ENCODE results near the gene BANF2.
A peak's percentile ranks its signal among the peaks of the same experiment; 100 is the strongest.

BANF2 gene

DNA sequence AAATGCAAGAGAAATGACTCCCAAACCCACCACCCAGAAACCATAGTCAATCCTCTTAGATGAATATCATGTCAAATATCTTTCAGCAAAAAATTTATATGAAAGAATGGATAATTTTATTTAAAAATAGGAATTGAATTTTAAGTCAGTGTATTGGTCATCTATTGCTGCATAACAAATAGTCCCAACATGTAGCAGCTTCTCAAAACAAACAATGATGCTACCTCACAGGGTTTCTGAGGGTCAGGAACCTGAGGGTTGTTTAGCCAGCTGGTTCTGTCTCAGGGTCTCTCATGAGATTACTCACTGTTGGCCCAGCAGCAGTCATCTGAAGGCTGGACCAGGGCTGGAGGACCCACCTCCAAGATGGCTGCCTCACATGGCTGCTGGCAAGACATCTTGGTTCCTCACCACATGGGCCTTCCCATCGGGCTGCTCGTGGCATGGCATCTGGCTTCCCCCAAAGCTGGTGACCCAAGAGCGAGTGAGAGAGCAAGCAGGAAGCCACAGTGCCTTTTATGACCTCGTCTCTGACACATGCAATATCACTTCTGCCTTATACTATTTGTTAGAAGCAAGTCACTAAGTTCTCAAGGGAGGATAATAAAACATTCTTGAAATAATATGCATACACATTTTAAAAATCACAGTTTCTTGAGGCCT, 36.3 kb downstream of the BANF2 start:
- no peak for DNase-seq

DNA sequence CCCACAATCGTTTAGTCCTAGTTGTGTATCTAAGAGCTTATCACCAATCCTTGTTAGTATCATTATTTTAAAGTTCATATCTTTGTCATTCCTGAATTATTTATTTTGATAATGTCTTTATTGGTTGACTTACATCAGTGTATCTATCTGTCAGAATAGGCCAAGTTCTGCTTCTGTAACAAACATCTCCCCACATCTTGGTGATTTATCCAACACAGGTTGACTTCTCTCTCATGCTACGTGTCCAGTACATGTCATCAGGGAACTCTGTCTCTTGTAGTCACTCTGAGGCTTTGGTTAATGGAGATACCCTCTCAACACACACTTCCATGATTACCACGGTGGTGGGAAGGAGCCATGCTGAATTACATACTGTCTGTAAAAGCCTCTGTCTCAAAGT, 38.4 kb downstream of the BANF2 start:
- DNase-seq, result no peak

DNA sequence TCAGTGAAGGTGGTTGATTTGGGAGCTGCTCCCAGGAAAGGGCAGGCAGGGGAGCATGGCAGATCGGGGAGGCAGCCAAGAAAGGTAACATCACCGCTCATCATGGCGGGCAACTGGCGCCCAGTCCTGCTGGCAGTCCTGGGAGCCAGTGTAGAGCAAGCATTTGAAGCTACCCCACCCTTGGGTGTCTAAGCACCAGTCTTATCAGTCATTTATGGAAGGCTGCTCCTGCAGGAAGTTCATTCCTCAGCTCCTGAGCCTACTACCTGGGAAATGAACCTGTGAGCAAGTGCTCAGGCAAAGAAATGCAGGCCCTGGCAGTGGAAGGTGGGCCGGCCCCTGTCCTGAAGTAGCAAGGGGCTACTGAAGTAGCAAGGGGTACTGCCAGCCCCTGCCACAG, 41.5 kb downstream of the BANF2 start:
- DNase-seq, result no peak

DNA sequence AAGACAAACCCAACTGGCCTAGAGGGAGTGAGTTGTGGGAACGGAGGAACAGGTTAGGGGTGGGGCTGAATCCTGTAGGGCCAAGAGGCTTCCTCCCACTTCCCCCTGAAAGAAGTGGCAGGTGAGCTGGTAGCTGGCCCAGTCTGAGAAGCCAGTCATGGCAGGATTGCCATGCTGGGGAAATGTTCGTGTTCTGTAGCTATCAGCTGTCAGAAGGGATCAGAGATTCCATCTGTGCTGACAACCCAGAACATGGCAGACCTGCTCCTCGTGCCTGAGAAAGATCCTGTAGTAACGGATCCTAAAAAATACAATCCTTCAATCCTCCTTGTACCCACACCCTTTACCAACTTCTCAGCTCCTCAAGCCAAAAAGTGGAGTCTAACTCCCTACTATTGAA, 43.0 kb downstream of the BANF2 start:
- DNase-seq, result no peak

DNA sequence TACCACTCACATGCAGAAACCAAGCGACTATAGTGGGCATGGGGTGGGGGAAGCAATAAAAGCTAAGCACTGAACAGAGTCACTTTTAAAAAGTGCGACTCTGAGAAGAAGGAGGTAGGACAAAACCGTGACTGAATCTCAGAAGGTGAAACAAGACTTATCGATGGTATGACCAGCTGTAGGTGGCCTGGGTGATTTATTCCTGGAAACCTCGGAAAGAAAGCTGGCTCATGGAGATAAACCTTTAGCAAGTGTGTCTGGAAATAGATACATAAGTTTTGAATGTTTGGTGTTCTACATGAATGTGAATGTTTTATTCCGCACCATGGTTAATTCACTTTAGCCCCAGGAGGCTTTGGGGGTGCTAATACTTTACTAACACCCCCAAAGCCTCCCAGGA, 43.9 kb downstream of the BANF2 start:
- DNase-seq, result no peak

DNA sequence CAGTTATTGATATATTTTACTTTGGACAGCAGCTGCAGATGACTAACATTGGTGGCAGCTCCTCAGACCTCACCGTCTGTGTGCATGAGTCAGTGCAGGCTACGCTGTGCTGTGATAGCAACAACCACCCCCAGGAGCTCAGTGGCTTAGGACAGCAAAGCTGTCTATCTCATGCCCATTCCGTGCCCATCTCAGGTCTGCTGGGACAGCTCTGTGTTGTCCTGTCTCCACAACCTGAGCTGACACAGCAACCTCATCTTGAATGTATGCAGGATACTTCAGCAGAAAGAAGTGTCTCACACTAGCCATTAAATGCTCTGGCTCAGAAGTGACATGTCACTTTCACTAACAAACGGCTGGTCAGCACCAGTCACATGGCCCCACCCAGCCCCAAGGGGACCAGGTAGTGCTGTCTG, 47.7 kb downstream of the BANF2 start:
- no peak for DNase-seq

DNA sequence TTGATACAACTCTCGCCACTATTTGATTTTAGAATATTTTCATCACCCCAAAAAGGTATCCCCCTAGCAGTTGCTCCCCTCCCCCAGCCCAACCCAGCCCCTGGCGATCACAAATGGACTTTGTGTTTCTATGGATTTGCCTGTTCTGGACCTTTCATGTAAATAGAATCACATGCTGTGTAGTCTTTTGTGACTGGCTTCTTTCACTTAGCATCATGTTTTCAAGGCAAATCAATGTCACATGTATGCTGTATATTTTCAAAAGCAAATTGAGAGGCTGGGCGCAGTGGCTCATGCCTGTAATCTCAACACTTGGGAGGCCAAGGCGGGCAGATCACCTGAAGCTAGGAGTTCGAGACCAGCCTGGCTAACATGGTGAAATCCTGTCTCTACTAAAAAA, 48.5 kb downstream of the BANF2 start:
- DNase-seq, result no peak

DNA sequence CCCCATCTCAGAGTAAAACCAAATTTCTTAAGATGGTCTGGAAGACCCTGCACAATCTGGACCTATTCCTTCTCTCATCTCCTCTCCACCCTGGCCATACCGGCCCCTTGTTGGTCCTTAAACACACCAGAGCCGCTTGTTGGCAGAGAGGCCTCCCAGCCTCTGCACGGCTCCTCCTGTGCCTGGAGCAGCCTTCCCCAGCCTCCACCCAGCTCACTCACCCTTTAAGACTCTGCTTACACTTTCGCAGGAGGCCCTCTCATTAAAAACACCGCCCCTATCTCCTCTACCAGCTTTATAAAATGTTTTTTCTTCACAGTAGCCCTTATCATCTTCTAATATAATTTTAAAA, 49.8 kb downstream of the BANF2 start:
- no peak for DNase-seq

DNA sequence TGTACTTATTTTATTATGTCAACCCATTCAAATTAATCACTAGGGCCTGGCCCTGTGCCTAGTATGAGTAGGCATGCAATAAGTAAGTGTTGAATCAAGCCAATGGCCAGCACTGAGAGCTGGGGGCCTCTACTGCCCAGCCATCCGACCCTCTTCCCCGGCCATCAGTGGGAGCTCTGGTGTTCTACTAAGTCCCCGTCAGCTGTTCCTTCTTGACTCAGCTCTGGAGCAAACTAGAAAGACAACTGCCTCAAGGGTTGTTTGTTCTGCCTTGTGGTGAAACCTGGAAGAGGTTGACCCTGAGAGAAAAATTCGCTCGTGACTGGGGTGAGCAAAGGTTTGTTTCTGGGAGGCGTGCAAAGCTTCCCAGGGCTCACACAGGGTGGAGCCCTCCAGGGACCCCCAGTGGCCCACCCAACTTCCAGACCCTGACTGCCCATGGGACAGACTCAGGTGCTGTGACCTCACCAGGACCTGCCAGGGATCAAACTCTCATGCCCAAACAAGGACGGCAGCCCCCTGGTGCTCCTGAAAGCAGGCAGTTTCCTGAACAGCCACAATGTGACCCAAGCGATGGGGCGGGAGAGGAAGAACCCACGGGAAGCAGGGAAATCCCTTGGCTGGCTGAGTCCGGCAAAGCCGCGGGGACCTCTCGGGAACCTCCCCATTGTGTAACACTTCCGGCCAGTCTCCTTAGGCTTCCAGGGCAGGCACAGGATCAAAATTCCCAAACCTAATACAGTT, 50.4 kb downstream of the BANF2 start:
- DNase-seq, result no peak

DNA sequence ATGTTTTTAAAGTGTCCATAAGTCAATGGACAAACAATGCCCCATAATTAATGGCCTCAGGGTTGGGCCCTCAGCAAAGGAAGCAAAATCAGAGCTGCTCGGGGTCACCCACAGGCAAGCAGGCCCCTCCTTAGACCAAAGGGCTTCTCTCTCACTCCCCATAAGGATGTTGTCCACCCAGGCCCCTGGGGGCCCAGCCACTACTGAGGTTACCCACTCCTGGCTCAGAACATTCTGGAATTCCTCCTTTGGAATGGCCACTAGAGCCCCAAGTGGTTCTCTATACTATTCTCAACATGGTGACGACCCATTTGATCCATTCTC, 50.9 kb downstream of the BANF2 start:
- no peak for DNase-seq

DNA sequence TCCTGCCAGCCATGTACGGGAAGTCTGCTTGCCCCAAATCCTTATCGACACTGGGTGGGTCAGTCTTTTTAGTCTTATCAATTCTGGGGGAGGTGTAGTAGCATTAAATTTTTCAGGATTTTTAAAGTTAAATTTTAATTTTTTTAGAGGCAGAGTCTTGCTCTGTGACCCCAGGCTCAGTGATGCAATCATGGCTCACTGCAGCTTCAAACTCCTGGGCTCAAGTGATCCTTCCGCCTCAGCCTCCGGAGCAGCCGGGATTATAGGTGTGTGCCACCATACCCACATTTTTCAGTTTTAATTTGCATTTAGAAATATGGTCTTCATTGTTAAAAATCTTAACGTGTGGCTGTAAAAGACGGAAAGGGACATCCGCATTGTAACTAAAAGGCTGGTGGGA, 51.9 kb downstream of the BANF2 start:
- DNase-seq, result no peak

DNA sequence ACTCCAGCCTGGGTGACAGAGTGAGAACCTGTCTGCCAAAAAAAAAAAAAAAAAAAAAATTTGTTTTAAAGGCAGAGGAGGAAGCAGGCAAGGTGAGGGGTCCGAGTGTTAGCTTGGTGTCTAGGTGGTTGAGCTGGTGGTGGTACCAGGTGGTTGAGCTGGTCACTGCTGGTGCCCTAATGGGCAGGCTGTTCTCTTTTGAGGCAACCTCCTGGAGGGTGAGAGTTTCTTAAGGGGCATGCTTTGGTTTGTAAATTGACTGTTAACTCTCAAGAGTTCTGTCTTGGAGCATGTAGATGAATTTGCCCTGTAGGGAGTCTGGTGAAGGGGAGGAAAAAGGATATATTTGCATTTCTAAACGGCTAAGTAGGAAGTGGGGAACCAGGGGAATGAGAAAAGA, 52.7 kb downstream of the BANF2 start:
- DNase-seq, result no peak

DNA sequence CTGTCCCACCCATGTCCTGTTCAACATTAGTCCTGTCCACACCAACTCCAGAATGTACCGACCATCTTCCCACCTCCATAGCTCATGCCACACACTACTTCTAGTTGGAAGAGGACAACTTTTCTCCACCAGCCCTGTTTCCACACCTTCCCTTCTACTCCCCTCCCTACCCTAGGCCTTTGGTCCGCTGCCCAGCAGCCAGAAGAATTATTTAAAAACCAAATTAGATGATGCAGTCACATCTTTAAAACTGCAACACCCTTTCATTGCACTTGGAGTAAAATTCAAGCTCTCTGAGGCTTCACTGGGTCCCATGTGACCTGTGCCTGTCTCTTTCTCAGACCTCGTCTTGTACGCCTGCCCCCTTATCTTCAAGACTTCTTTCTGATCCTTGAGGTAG, 53.8 kb downstream of the BANF2 start:
- no peak for DNase-seq

DNA sequence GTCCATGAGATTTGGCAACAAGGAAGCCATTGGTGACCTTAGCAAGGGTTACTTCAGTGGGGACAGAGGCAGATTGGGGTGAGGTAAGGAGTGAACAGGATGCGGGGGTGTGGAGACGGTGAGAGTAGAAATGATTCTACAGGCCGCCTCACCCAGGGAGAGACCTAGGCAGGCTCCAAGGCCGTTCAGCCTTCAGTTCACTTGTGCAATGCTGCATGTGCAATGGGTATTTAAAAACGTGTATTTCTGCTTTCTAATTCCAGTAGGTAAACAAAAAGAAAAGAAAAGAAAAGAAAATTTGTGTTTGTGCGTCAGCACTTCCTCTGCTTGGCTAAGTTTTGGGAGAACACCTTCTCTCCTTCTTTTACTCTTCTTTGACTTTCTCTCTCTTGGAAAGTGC, 56.8 kb downstream of the BANF2 start:
- no peak for DNase-seq

DNA sequence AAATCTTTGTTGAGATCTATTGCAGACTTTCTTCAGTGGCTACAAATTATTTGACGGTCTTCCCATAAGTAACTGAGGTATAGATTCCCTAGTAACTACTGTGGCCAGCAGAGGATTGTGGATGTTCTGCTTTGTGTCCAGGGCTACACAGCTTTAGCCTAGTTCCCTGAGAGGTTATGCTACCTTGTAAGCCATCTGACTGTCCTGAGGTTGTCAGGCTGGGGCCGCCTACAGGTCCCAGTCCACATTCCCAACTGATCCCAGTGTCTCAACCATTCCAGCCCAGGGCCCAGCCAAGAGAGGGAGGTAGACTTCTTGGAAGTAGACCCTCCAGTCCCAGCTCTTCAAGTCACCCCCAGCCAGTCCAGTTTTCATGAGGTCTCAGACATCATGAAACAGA, 57.7 kb downstream of the BANF2 start:
- DNase-seq, result no peak

DNA sequence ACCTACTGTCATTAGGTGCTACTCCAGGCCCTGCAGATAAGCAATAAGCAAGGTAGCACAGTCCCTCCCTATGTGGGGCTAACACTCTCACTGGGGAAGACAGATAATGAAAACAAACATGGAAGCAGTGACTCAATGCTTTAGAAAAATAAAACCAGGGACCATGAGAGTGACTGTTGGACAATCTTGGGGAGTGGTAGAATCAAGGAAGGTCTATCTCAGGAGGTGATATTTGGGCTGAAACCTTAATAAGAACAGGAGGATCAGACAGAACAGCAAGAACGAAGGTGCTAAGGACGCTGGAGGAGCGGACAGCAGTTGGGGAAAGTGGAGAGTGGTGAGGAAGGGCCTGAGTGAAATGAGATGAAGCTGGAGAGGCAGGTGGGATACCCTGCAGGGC, 58.2 kb downstream of the BANF2 start:
- DNase-seq, result no peak

DNA sequence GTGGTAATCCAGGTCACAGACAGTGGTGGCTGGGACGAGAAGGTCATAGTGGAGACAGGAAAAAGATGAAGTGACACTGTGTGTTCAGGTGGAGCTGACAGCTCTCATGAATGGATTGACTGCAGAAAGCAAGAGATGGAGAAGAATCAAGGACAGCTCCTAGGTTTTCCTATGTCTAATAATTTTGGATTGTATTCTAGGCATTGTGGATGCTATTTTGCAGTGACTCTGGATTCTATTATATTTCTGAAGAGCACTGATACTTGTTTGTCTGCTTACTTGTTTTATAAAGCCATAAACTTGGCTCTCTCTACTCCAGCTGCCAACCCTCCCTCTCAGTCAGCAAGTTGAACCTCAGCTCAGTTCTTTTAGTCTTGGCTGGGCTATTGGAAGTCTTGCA, 58.7 kb downstream of the BANF2 start:
- DNase-seq, result no peak

DNA sequence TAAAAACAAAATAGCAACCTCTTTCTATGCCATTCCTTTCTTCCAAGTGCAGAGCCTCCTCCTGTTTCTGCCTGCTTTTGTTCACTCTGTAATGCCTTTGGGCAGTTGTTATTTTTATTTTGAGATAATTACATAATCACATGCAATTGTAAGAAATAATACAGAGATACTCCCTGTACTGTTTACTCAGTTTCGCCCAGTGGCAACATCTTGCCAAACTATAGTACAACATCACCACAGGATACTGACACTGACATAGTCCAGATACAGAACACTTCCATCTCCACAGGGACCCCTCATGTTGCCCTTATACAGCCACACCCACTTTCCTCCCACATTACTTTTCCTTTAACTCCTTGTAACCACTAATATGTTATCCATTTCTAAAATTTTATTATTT, 59.7 kb downstream of the BANF2 start:
- peak; percentile 73 for DNase-seq

DNA sequence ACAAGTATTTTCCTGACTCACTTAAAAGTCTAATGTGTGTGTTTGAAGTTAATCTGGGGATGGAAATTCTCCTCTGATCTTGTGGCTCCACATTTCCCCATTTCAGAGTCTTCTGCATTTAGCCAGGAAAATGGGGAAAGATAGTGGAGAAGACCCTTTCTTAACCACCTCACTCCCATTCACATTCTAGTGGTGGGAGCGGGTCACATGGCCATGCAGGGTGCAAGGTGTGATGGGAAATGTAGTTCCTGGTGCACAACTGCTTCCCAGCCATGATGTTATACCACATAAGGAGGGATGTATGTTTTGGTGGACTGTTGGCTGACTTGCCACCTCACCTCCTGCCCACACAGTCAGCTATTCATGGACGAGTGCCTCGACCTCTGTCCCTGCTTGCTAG, 61.8 kb downstream of the BANF2 start:
- DNase-seq, result no peak

DNA sequence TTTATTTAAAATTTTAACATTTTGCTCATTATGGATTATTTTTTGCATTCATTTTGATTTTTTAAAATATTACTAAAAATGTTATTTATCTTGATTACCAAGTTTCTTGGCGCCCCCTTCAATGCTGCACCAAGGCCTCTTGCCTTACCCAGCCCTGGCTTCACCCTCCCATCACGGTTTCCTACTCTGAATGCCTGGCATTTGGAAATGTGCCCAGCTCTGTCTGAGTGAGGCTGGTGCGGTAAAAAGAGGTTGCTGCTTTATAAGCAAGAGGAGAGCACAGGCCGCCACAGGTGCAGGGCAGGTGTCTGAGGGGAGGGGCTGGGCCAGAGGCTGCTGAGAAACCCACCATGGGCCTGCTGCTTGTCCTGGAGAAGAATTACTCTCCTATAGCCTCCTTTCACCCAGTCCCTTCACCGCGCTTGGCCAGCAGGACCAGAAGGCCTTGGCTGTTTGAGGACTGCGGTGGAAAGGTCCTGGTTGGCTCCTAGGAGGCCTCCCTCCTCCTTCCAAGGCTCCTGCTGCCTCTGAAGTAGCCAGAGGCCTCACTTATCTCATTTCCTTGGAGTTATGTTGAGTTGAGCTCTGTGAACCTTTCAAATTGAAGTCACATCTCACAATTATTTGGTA, 62.6 kb downstream of the BANF2 start:
- no peak for DNase-seq

DNA sequence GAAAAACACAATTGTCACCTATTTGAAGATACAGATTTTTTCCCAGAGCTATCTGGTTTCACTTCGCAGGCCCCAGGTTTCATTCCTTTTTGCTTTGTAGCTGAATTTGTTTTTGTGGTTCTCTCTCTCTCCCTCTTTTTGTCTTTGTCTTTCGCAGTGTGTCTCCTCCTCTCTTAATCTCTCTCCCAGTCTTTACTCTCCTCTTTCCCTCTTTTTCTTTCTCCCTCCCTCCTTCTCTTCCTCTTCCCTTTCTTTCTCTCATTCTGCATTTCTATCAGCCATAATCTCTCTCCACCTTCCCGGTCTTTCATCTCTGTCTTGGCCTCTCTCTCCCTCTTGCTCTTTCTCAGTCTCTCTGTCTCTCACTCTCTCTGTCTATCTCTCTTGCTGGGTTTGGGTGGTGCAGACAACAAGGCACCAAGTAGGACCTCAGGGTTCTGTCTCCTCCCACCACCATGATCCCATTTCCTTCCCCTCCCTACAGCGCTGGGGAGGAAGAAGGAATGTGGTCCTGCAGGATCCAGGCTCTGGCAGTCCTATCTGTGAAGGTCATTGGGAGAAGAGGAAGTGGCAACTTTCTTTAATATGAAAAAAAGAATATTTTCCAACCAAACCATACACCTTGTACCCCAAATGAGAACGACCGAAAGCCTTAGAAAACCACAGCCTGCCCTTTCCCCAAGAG, 63.2 kb downstream of the BANF2 start:
- no peak for DNase-seq

DNA sequence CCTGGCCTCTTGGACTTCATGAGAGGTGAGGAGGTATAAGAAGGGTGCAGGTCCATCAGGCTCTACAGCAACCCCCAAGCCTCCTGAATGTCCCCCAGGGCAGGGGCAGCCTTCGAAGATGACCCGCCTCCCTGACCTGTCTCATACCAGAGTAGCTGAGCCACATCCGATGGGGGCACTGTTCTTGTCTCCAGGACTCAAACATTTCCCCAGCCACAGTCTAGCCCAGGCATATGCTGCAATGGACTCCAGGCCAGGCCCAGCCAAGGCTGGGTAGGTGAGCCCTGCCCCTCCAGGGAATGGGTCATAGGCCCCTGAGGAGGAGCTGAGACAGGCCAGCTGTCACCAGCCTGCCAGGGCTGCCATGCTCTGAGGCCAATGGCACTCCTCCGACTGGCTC, 65.3 kb downstream of the BANF2 start:
- DNase-seq, result no peak

DNA sequence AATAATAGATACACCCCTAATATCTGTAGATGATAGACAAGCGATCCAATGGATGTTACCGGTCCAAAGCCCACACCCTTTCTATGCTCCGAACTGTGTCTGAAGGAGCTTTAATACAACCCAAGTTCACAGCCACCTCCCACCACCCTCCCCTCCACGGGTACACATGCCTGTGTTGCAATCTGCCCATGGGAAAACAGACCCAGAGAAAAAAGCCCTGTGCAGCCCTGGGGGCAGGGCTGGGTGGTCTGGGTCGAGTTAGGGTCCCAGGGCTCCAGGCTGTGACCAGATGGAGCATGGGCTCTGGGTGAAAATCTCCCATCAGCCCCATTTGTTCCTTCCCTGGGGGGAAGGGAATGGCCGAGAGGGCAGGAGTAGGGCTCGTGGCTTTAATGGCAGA, 65.8 kb downstream of the BANF2 start:
- no peak for DNase-seq

DNA sequence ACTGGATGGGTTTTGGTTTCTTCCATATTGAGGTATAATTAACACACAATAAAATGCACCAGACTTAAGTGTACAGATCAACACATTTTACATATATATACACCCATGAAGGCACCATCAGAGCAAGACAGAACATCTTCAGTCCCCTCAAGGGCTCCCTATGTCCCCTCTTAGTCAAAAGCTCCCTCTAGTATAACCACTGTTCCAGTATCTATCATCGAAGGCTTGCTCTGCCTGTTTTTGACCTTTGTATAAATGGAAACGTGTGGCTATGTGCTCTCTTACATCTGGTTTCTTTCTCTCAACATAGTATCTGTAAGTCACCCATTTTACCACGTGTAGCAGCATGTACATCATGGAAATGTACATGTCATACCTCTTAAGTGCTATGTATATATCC, 66.5 kb downstream of the BANF2 start:
- no peak for DNase-seq

Data from NCI-H2081 treated with DMSO at 0.1 percent for 48 hours (cell line).